HCT116 (cell line): ENCODE data around the gene AQP7. TPM values are rescaled to one million over a fixed set of nuclear protein-coding genes. Genes with fewer than 3 reads are reported as not detected.

Experiments
- ATAC-seq: fragments of 200-7000 bp; cut with Tn5 transposase; 2 replicates; pipeline ENCODE4 v1.9.1; 2020; ENCODE audit warnings: mild to moderate bottlenecking, moderate library complexity
- BruUV-seq: library from RNA; stranded (reverse); fragments of 400-500 nt; replicated peaks from 2 replicates; lab custom pipeline; 2021; lab: Mats Ljungman, UMichigan
- CTCF ChIA-PET: fragments of 300-600 bp; sonication (Branson Sonifier 250); formaldehyde crosslinking; loops from one replicate; lab custom pipeline; 2021; ENCODE audit warnings: antibody characterized with exemption; lab: Charles Lee
- POLR2A ChIA-PET: fragments of 300-600, 350-600 bp; sonication (Branson Sonifier 250); formaldehyde crosslinking; loops from one replicate; lab custom pipeline; 2021; ENCODE audit warnings: antibody characterized with exemption; lab: Charles Lee
- RAD21 ChIA-PET, 2 experiments: fragments of 300-600 bp; sonication (Branson Sonifier 250); formaldehyde crosslinking; loops; one replicate each; lab custom pipeline; 2023; ENCODE audit warnings: low total read pairs in 2 of 2; ENCODE audit not compliant: uncharacterized antibody in 2 of 2, unreplicated experiment in 2 of 2, low non-redundant PET in 1 of 2; lab: Charles Lee
- DNase-seq: peaks from one replicate; pipeline ENCODE4 v3.0.0-alpha.2; 2010; ENCODE audit warnings: low read depth, low spot score
- H2AFZ ChIP-seq: fragments of 200-600 bp; shearing (Covaris generic), sonication (generic); 2 replicates; pipeline ENCODE4 v1.6.1; 2017; ENCODE audit warnings: low read depth, mixed run types, mixed read lengths, antibody characterized with exemption, low read length; ENCODE audit not compliant: poor library complexity, severe bottlenecking
- H3K27ac ChIP-seq: 2 replicates; pipeline ENCODE4 v1.5.1; 2012; ENCODE audit warnings: low read depth, low read length
- H3K27me3 ChIP-seq: fragments of 200-600 bp; sonication (generic); 2 replicates; pipeline ENCODE4 v1.6.1; 2016; ENCODE audit warnings: mixed run types, low read length, mixed read lengths; ENCODE audit not compliant: insufficient read depth
- H3K36me3 ChIP-seq, 2 experiments: fragments of 200-500 bp in 1 of 2; fragments of 200-600 bp in 1 of 2; sonication (Bioruptor generic) in 1 of 2; sonication (generic) in 1 of 2; 2 replicates each; pipeline versions ENCODE4 v1.5.1 to v1.6.1; 2014 to 2016; ENCODE audit warnings: low read length in 2 of 2, inconsistent platforms in 1 of 2, mixed read lengths in 1 of 2, mixed run types in 1 of 2; ENCODE audit not compliant: insufficient read depth in 2 of 2, control insufficient read depth in 1 of 2
- H3K4me1 ChIP-seq, 2 experiments: fragments of 200-600 bp in 1 of 2; sonication (generic) in 1 of 2; 2 replicates each; pipeline versions ENCODE4 v1.5.1 to v1.6.1; 2012 to 2017; ENCODE audit warnings: low read length in 2 of 2, inconsistent platforms in 1 of 2, mild to moderate bottlenecking in 1 of 2, mixed read lengths in 1 of 2, mixed run types in 1 of 2, moderate library complexity in 1 of 2; ENCODE audit not compliant: insufficient read depth in 2 of 2, control insufficient read depth in 1 of 2
- H3K4me2 ChIP-seq: fragments of 200-600 bp; sonication (generic); 2 replicates; pipeline ENCODE4 v1.6.1; 2017; ENCODE audit warnings: mixed run types, low read length, mixed read lengths
- H3K4me3 ChIP-seq, 2 experiments: fragments of 200-600 bp in 1 of 2; sonication (generic) in 1 of 2; replicated peaks in 1 of 2; 2 replicates each; pipeline ENCODE4 v1.5.1; 2011 to 2016; ENCODE audit warnings: low read length in 2 of 2, control low read depth in 1 of 2, low read depth in 1 of 2, mild to moderate bottlenecking in 1 of 2, mixed read lengths in 1 of 2, mixed run types in 1 of 2
- H3K79me2 ChIP-seq: fragments of 200-600 bp; sonication (generic); 2 replicates; pipeline ENCODE4 v1.6.1; 2017; ENCODE audit warnings: mild to moderate bottlenecking, mixed run types, low read length, moderate library complexity, mixed read lengths; ENCODE audit not compliant: insufficient read depth
- H3K9ac ChIP-seq: fragments of 200-600 bp; sonication (generic); 2 replicates; pipeline ENCODE4 v1.6.1; 2016; ENCODE audit warnings: low read length, mixed read lengths
- H3K9me2 ChIP-seq: fragments of 200-600 bp; sonication (generic), shearing (Covaris generic); 2 replicates; pipeline ENCODE4 v1.6.1; 2017; ENCODE audit warnings: mixed run types, mild to moderate bottlenecking, moderate library complexity; ENCODE audit not compliant: insufficient read depth
- H3K9me3 ChIP-seq, 2 experiments: fragments of 200-500 bp in 1 of 2; fragments of 200-600 bp in 1 of 2; sonication (Bioruptor generic) in 1 of 2; sonication (generic) in 1 of 2; 2 replicates each; pipeline ENCODE4 v1.6.1; 2014 to 2017; ENCODE audit warnings: low read length in 2 of 2, mixed read lengths in 2 of 2, inconsistent platforms in 1 of 2, low read depth in 1 of 2, mild to moderate bottlenecking in 1 of 2, mixed run types in 1 of 2, moderate library complexity in 1 of 2; ENCODE audit not compliant: control insufficient read depth in 1 of 2, insufficient read depth in 1 of 2
- H4K20me1 ChIP-seq: fragments of 200-600 bp; sonication (generic), shearing (Covaris generic); 2 replicates; pipeline ENCODE4 v1.6.1; 2017; ENCODE audit warnings: mixed run types, mild to moderate bottlenecking, moderate library complexity; ENCODE audit not compliant: insufficient read depth
- CBX3 ChIP-seq: IDR thresholded peaks from 2 replicates; pipeline ENCODE4 v1.6.1; 2012; ENCODE audit warnings: low read depth
- EGR1 ChIP-seq: IDR thresholded peaks from 2 replicates; pipeline ENCODE4 v1.6.1; 2012; ENCODE audit warnings: low read depth
- EZH2phosphoT487 ChIP-seq: fragments of 200-600 bp; IDR thresholded peaks from 2 replicates; pipeline ENCODE4 v1.6.1; 2018; ENCODE audit warnings: antibody characterized with exemption, borderline replicate concordance
- POLR2AphosphoS5 ChIP-seq: IDR thresholded peaks from 2 replicates; pipeline ENCODE4 v1.6.1; 2011; ENCODE audit warnings: mild to moderate bottlenecking, low read depth, low read length, moderate library complexity
- RAD21 ChIP-seq: IDR thresholded peaks from 2 replicates; pipeline ENCODE4 v1.6.1; 2012; ENCODE audit warnings: low read depth, mild to moderate bottlenecking
- REST ChIP-seq: IDR thresholded peaks from 2 replicates; pipeline ENCODE4 v1.6.1; 2012; ENCODE audit warnings: low read depth
- SP1 ChIP-seq: IDR thresholded peaks from 2 replicates; pipeline ENCODE4 v1.6.1; 2012; ENCODE audit warnings: low read depth
- SRF ChIP-seq: IDR thresholded peaks from 2 replicates; pipeline ENCODE4 v1.6.1; 2012; ENCODE audit warnings: low read depth
- intact Hi-C: fragments of 100-400 bp; cut with micrococcal nuclease; formaldehyde crosslinking; loops from 2 replicates; pipeline ENCODE4 v1.10.0; 2022
- total RNA-seq: library from RNA; stranded (reverse); gene quantifications from one replicate; pipeline ENCODE4 v1.2.1, GENCODE V29; 2021; ENCODE audit not compliant: unreplicated experiment

AQP7 gene
- total RNA-seq, 1 experiment from 2014 or later, result 0.96 TPM

DNA sequence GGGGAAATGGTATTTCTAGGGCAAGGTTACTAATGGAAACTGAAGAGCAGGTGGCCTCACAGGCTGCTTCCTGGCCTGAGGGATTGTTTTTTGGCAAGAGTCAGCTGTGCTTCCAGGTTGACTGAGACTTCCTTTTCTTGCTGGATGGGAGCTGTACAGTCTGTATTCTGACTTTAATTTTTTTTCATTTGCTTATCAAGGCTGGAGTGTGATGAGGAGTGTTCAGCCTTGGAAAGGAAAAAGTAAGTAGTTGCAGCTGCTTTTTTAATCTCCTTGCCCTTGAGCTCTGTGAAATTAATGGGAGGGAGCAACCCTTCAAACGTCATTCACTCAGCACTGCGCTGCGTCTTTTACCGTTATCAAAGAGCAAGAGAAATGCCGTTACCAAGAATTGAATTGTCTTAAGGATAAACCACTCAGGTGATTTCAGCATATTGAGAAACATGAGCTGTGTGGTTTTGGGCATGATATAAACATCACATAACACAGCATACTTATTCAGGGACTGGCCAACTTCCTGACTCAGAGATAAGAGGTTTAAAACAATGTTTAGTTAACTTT lies 47.6 kb downstream of the AQP7 start:
- ATAC-seq, result no peak
- H3K27me3 ChIP-seq, result no peaks in the 10 kb centered on the region
- intact Hi-C loops, result loop anchor here (10.0 kb wide), 1 partner anchor 60 kb away; no protein-coding TSS in a partner anchor
- no peak overlapping the region for H3K27ac ChIP-seq
- no peak overlapping the region for H3K4me3 ChIP-seq
- ChIA-PET RAD21 (no interaction called here), CTCF (no interaction called here), POLR2A (no interaction called here)
- H2AFZ ChIP-seq, result no peak overlapping the region
- no peak for DNase-seq
- peaks cover 0 to 5% of the 10 kb centered on the region in 2 experiments; a peak in 1 of 4 replicates for H3K36me3 ChIP-seq
- TF ChIP-seq EGR1, result no peak
- no peak for TF ChIP-seq REST
- TF ChIP-seq CBX3, result no peak
- no peak for TF ChIP-seq SP1
- TF ChIP-seq POLR2AphosphoS5, result no peak
- no peak for TF ChIP-seq SRF
- TF ChIP-seq RAD21, result no peak
- no peak for TF ChIP-seq EZH2phosphoT487
- TF ChIP-seq, all 23 proteins: peak for 0
- Histone ChIP-seq H4K20me1 (no peaks in the 10 kb centered on the region), H3K9me2 (no peaks in the 10 kb centered on the region), H3K79me2 (no peaks in the 10 kb centered on the region), H3K4me1 (no peaks in the 10 kb centered on the region), H3K9ac (no peak overlapping the region), H3K9me3 (no peaks in the 10 kb centered on the region), H3K4me2 (no peak overlapping the region)
- no TSS peak for BruUV-seq
